ENCODE measurements around the gene LRRFIP2.
"Not testable (repeated sequence)": the region's sequence is repeated elsewhere in the genome, so short reads cannot be mapped to it uniquely, and the experiment has no call there.

The LRRFIP2 gene

DNA sequence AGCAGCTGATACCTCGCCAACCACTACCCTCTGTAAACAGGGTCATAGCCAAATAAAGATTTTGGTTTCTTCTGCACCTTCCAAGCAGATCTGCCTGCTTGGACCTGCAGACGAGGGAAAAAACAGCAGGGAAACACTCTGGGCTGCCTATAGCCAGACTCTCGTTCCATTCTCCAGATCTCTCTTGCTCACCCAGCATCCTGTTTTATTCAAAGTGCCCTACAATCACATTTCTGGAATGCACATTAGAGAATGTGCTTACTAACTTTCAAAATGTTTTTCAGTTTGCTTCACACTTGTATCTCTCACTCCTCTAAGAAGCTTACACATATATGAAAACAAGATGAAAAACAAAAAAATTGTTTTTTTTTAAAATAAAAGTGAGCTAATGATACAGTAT lies 109.6 kb downstream of the LRRFIP2 start:
- DNase-seq (ENCODE audit: low read depth) = no peak

GRCh38 chr3:37058117-37058516 lies 116.3 kb downstream of the LRRFIP2 start:
- no peak for DNase-seq (ENCODE audit: low read depth)

DNA sequence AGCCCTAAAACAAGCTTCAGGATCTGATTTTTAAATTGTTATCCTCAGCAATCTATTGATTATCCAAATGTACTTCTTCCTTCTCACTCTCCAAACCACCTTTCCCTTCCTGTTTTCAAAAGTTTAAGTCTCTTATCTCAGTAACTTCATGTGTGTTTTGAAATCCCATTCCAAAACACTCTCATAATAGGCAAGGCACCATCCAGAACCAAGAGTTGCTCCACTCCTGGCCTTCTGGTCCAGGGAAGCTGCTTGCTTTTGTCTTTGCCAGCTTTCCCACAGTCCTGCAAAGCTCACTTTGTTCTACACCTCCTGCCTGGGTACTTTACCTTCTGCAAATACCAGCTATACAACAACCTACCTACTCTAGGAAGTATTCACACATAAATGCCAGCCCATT lies 117.6 kb downstream of the LRRFIP2 start:
- no peak for DNase-seq (ENCODE audit: low read depth)

GRCh38 chr3:37055077-37055476 lies 119.3 kb downstream of the LRRFIP2 start:
- DNase-seq (ENCODE audit: low read depth) = not testable (repeated sequence)

DNA sequence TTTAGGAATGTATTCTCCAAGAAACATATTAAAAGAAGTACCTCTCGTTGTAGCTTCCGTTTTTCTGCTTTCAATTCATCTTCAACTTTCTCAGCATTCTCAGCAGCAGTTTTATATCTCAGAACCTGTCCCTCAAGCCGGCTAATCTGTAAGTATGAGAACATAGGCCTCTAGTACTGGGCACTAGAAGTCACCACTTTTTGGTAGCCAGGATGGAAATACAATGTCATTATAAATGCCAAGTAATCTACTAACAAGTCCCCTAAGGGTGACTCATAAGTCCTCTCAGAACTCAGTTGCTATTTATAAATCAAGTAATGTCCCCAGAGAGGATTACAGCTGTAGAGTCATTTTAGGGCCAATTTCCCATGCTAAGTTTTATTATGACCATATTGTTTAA lies 120.0 kb downstream of the LRRFIP2 start:
- no peak for DNase-seq (ENCODE audit: low read depth)

DNA sequence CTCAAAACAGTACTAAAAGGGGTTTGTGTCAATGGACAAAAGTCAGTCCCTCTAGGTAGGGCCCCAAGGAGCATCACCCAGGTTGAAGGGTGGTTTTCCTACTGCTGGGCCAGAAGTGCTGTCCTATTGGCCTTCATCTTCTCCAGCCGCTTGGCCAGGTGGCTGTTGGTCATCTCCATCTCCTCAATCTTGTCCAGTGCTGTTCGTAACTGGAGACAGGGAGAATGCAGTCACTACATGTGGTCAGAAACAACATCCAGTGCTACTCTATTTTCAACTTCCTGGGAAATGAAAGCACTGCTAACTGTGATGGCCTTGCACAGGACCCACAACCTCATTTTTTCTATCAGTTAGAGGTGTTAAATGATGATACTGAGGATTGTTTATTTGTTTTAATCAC lies 120.6 kb downstream of the LRRFIP2 start:
- DNase-seq (ENCODE audit: low read depth) = no peak

DNA sequence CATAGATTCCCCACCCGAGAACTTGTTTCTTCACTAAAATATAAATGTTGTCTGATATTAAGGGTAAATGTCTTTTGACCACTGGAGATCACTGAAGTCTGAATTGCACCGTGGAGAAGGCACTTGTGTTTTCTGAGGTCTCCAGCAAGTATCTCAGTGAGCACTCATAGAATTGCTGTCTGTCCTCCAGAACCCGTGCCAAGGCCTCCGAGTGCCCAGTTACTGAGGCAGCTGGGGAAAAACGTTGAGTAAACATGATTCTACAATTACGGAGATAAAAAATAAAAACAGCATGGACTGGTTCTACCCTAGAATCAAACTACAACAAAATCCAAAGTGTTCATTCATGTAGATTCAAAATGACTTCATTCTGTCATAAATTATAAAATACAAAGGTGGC lies 121.0 kb downstream of the LRRFIP2 start:
- no peak for DNase-seq (ENCODE audit: low read depth)

- no peak for DNase-seq (ENCODE audit: low read depth)
These were observed 121.5 kb downstream of the LRRFIP2 start for GRCh38 chr3:37052860-37053259.

GRCh38 chr3:37050282-37050681 lies 124.1 kb downstream of the LRRFIP2 start:
- no peak for DNase-seq (ENCODE audit: low read depth)

DNA sequence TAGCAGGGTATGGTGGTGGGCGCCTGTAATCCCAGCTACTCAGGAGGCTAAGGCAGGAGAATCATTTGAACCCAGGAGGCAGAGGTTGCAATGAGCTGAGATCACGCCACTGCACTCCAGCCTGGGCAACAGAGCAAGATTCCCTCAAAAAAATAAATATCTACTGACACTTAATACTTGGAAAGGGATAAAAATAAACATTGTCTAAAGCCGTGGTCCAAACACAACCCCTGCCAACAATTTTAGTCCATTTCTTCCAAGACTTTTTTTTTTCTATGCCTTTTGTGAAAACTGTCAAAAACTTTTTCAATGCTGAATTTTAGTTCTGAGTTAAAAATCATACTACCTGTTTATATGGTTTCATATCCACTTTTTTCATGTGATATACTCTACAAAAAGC lies 131.7 kb downstream of the LRRFIP2 start:
- not testable (repeated sequence) for DNase-seq (ENCODE audit: low read depth)

DNA sequence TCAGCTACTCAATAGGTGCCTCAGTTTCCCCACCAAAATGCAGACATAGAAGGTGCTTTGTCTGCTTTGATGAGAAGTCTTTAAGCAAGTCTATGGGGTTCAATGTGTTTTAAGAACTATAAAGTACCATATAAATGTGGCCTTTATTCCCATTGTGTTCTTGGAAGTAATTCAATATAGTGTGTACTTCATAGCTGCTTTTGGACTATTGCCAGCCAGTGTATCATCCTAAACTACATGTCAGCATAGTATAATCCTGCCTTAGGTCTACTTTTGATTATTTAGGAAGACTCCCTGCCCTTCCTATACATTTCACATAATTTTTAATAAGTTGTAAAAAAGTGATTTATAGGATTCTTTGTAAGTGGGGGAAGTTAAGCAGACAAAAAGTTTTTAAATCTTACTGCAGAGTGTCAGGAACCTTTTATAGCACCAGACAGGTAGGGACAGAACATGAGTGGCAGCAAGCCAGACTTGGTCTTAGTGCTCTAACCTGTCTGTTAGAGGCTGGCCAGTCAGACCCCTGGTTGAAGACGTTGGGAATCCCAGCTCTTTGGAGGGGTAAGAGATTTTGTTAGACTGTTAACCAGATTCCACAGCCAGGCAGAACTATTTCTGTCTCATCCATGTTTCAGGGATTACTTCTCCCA lies 132.7 kb downstream of the LRRFIP2 start:
- no peak for DNase-seq (ENCODE audit: low read depth)

- no peak for DNase-seq (ENCODE audit: low read depth)
These were observed 134.2 kb downstream of the LRRFIP2 start for GRCh38 chr3:37040231-37040630.

DNA sequence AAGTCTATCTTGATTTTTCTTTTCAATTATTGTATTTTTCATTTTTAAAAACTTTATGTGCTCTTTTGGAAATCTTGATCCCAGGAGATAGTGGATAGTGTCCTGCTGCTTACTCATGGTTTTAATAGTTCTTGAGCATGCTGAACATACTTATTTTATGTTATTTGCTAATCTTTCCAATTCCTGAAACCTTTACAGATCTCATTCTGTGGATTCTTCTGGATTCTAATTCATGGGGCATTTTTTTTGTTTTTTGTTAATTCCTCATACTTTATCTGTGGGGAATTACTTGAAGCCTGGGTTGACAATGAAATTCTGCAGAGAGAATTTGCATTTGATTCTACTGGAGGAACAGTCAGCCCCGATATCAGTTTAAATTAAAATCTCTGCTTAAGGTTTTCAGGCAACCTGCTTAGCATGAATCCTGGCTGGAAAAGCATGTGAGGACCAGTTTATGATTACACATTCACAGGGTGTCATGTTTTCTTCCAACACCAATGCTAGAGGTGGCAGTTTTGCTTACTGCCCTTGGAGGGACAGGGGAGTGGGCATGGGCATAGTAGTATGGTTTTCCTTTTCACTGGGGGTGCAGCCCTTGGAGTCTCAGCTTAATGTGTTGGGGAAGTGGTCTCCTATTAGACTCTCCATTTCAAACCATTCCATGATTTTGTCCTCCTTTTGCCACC lies 135.1 kb downstream of the LRRFIP2 start:
- no peak for DNase-seq (ENCODE audit: low read depth)

GRCh38 chr3:37037352-37037751 lies 137.0 kb downstream of the LRRFIP2 start:
- DNase-seq (ENCODE audit: low read depth) = no peak

GRCh38 chr3:37032961-37033360 lies 141.4 kb downstream of the LRRFIP2 start:
- DNase-seq (ENCODE audit: low read depth) = no peak

DNA sequence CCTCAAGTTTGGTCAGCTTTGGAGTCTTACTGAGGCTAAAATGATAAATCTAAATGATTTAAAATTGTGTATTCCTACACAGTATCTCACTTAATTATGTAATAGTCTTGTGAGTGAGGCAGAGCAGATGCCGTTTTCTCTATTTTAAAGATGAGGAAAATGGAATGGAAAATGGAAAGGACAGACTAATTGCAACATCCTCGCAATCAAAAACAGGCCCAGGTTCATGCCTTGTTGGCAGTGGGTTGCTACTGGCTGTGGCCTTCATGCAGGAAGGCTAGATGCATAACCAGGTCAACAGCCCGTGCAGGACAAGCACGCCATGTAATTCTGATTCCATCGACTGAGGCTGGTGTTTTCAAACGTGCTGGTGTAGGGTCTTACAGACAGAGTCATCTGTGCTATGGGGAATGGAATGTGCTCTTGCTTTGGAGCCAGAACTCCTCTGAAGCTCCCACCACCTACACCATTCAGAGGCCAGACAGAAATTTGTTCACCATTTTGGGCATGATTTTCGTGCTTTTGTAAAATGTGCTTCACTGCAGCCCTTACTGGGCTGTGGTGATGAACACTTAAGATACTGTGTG lies 143.2 kb downstream of the LRRFIP2 start:
- DNase-seq (ENCODE audit: low read depth) = no peak

- no peak for DNase-seq (ENCODE audit: low read depth)
These were observed 143.8 kb downstream of the LRRFIP2 start for GRCh38 chr3:37030588-37030987.

GRCh38 chr3:37029516-37030163 lies 144.7 kb downstream of the LRRFIP2 start:
- DNase-seq (ENCODE audit: low read depth) = no peak

GRCh38 chr3:37029111-37029510 lies 145.3 kb downstream of the LRRFIP2 start:
- no peak for DNase-seq (ENCODE audit: low read depth)

DNA sequence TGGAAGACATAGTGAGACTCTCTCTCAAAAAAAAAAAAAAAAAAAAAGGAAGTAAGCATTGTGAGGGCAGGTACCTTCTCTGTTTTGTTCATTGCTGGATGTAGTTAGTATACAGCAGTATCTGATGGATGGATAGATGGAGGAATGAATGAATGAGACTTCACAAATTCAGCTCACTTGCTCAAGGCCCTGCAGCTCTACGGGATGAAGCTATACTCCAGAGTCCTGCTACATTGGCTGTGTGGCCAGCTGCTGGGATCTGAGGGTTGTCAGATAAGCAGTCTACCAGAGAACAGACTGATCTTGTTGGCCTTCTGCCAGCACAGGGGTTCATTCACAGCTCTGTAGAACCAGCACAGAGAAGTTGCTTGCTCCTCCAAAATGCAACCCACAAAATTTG lies 146.1 kb downstream of the LRRFIP2 start:
- no peak for DNase-seq (ENCODE audit: low read depth)

DNA sequence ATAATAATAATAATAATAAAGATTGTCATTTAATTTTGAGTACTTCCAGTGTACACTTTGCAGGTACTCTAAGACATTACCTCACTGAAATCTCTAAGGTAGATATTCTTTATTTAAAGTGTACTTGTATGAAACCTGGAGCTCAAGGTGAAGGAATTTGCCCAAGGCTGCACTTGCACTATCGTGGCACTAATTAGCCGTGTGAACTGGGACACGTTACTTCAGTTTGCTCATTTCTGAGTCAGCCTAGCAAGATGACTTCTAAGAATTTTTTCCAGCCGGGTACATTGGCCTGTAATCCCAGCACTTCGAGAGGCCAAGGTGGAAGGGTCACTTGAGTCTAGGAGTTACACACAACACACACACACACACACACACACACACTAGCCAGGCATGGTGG lies 147.5 kb downstream of the LRRFIP2 start:
- DNase-seq (ENCODE audit: low read depth) = no peak

GRCh38 chr3:37025561-37026335 lies 148.6 kb downstream of the LRRFIP2 start:
- no peak for DNase-seq (ENCODE audit: low read depth)
